Fibroblast of villous mesenchyme (primary cell): ENCODE data around the gene UQCRH. TPM values are rescaled to one million over a fixed set of nuclear protein-coding genes. Genes with fewer than 3 reads are reported as not detected.

Source experiments
- DNase-seq: peaks from one replicate; pipeline ENCODE4 v3.0.0-alpha.2; 2010; ENCODE audit warnings: low read depth
- H3K4me3 ChIP-seq: 2 replicates; pipeline ENCODE4 v1.5.1; 2011; ENCODE audit warnings: low read depth, mild to moderate bottlenecking, low read length
- total RNA-seq: library from RNA; depleted of rRNA; stranded (reverse); fragments of >200 nt; gene quantifications from 2 replicates; pipeline ENCODE4 v1.2.3, GENCODE V29; 2012
- TF ChIP-seq, protein P1 (sequence below): IDR thresholded peaks from 2 replicates; pipeline ENCODE4 v1.5.1; 2012; ENCODE audit warnings: low read depth, mild to moderate bottlenecking, low read length; ENCODE audit not compliant: insufficient read depth

UQCRH gene
- total RNA-seq, 1 donor = 249 TPM

DNA sequence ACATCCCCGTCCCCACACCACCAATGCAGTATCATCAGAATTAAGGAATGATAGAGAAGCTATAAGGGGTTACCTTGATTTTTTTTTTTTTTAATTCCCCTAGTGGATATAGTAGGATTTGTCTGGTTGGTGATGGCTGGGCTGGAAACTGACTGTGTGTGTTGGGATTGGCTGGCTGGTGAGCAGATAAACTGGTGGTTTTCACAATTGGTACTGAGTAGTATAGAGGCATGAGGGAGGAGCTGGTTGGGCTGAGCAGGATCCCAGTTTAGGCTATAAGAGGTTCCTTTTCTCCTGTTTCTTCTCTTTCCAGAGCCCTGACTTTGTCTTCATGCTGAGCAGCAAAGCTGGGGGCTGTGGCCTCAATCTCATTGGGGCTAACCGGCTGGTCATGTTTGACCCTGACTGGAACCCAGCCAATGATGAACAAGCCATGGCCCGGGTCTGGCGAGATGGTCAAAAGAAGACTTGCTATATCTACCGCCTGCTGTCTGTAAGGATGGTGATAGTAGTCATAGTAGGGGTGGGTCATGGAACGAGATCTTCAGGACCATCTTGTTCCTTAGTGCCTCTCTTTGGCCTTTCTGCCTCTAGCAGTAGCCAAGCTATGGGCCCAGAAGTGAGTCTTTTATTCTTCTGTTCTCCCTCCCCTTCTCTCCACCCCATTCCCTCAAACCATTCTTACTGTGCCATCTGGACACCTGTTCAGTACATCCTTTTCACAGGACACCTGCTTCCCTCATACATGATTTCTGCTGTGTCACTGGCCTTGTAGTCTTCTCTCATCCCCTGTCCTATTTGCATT is 29.1 kb upstream of the UQCRH start:
- TF ChIP-seq, protein P1, sequence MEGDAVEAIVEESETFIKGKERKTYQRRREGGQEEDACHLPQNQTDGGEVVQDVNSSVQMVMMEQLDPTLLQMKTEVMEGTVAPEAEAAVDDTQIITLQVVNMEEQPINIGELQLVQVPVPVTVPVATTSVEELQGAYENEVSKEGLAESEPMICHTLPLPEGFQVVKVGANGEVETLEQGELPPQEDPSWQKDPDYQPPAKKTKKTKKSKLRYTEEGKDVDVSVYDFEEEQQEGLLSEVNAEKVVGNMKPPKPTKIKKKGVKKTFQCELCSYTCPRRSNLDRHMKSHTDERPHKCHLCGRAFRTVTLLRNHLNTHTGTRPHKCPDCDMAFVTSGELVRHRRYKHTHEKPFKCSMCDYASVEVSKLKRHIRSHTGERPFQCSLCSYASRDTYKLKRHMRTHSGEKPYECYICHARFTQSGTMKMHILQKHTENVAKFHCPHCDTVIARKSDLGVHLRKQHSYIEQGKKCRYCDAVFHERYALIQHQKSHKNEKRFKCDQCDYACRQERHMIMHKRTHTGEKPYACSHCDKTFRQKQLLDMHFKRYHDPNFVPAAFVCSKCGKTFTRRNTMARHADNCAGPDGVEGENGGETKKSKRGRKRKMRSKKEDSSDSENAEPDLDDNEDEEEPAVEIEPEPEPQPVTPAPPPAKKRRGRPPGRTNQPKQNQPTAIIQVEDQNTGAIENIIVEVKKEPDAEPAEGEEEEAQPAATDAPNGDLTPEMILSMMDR = no peak
- no peak overlapping the region for H3K4me3 ChIP-seq
- DNase-seq = no peak

DNA sequence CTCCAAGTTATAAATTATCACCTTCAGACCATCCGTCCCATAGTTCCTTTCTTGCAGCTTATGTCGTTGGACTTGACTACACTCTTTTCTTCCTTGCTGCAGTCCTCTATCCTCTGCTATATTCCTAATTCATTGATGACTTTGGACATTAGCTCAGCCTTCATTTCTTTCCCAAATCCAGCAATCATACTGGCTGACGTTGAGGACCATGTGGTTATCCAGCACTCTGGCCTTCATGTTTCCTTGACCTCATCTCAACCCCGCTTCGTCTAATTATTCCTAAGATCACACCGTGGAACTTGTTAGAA is 28.5 kb upstream of the UQCRH start:
- TF ChIP-seq, protein P1 = no peak
- H3K4me3 ChIP-seq = no peak overlapping the region
- no peak for DNase-seq

DNA sequence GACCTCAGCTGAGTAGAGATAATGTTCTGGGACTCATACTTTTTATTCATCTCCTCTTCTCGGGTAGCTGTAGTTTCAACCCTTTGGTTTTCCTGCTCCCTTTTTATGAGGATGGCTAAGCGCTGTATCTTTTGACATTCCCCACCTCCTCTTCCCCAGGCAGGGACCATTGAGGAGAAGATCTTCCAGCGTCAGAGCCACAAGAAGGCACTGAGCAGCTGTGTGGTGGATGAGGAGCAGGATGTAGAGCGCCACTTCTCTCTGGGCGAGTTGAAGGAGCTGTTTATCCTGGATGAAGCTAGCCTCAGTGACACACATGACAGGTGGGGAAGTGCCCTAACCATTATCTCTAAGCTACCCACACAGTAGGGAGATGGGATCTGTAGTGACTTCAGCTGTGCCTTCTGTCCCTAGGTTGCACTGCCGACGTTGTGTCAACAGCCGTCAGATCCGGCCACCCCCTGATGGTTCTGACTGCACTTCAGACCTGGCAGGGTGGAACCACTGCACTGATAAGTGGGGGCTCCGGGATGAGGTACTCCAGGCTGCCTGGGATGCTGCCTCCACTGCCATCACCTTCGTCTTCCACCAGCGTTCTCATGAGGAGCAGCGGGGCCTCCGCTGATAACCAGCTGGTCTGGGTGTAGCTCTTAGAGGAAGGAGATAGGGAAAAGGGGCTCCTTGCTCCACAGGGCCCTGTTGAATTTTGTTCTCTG is 25.7 kb upstream of the UQCRH start:
- TF ChIP-seq, protein P1 = no peak
- no peak overlapping the region for H3K4me3 ChIP-seq
- no peak for DNase-seq

DNA sequence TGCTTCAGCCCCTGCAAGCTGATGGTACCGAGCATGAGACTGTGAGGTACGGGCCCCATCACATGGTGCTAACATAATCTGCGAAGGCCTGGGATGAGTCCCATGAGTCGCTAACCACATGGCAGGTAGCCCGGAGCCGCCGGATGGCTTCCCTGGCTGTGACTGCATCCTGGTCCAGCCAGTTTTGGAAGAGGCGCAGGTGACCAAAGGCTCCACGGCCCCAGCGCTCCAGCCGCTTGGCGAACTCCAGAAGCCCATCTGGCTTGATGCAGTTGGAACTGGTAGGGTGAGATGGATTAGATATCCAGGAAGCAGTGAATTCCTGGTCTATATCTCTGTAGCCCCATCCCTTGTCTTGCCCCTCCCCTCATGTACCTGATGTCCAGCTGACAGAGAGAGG is 24.7 kb upstream of the UQCRH start:
- DNase-seq = no peak
- no peak overlapping the region for H3K4me3 ChIP-seq
- TF ChIP-seq, protein P1 = no peak

DNA sequence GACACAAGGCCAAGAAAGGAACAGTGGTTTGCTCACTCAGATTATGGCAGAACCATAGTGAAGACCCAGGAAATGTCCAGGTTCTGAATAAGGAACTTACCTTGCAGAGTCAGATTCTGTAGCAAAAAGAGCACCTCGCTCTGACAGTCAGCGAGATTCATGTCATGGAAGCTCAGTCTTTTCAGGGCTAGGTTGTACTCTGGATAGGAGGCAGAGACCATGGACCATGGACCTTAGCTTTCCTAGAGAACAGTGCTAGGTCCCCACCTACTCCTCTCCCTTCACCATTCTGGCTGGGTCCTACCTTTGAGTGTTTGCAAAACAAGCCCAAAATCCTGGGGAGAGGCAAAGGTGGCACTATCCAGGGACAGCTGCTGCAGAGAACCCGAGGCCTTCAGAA is 23.4 kb upstream of the UQCRH start:
- TF ChIP-seq, protein P1 = no peak
- H3K4me3 ChIP-seq = no peak overlapping the region
- DNase-seq = no peak

DNA sequence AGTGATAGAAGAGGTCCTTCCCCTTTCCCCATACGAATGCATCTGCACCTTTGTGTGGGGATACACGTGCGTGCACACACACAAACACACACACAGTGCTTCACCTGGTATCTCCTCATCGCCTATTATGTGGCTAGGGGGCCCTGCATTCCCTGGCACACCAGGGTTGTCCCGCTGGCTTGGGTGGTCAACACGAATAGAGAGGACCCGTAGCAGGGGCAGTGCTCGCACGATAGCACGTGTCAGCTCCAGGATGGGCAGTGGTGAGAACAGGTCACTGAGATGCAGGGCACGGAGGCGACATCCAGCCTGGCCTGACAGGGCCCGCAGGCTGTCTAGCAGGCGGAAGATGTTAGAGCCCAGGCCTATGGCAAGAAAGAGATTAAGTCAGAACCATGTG is 22.5 kb upstream of the UQCRH start:
- H3K4me3 ChIP-seq = no peak overlapping the region
- TF ChIP-seq, protein P1 = no peak
- no peak for DNase-seq

DNA sequence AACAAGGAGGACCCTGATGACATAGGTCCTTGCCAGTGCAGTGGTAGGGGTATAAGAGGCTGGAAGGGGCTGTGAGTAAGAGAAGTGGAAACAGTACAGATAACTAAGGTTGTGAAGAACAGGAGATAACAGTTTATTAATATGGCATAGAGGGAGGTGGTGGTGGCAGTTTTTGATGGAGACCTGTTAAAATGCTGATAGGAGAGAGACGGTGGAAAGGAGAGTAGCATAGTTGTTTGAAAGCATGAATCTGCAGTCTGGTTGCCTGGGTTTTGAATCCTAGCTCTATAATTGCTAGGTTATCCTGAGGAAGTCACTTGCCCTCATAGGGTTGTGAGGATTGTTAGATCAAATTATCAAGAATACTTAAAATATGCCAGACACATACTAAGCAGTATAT is 19.4 kb upstream of the UQCRH start:
- DNase-seq = no peak
- H3K4me3 ChIP-seq = no peak overlapping the region
- TF ChIP-seq, protein P1 = no peak
